Activated CD8-positive, alpha-beta memory T cell treated with anti-CD3 and anti-CD28 coated beads, Interleukin-2, amount 50 U/mL, for 4 hours (primary cell): ENCODE results near the gene MCC.

Source experiments
- DNase-seq: peaks from one replicate; pipeline ENCODE4 v3.0.0-alpha.2; 2020

Gene MCC

GRCh38 chr5:113217619-113218184 is 270.6 kb downstream of the MCC start:
- no peak for DNase-seq

GRCh38 chr5:113216545-113216944 is 271.7 kb downstream of the MCC start:
- no peak for DNase-seq

GRCh38 chr5:113215401-113216060 is 272.7 kb downstream of the MCC start:
- DNase-seq: no peak

- no peak for DNase-seq
Measured at GRCh38 chr5:113214606-113215323, 273.5 kb downstream of the MCC start.

GRCh38 chr5:113213551-113214425 is 274.5 kb downstream of the MCC start:
- DNase-seq: no peak

GRCh38 chr5:113212244-113212920 is 275.9 kb downstream of the MCC start:
- no peak for DNase-seq

GRCh38 chr5:113209498-113209897 is 278.8 kb downstream of the MCC start:
- no peak for DNase-seq

GRCh38 chr5:113205807-113206206 is 282.4 kb downstream of the MCC start:
- DNase-seq: no peak

- DNase-seq: no peak
Measured at GRCh38 chr5:113205323-113205722, 282.9 kb downstream of the MCC start.

- no peak for DNase-seq
Measured at GRCh38 chr5:113204525-113205161, 283.6 kb downstream of the MCC start.

- DNase-seq: no peak
Measured at GRCh38 chr5:113203916-113204315, 284.3 kb downstream of the MCC start.

- DNase-seq: no peak
Measured at GRCh38 chr5:113202746-113203716, 285.2 kb downstream of the MCC start.

- DNase-seq: no peak
Measured at GRCh38 chr5:113202287-113202686, 286.0 kb downstream of the MCC start.

GRCh38 chr5:113201715-113202114 is 286.5 kb downstream of the MCC start:
- DNase-seq: no peak

GRCh38 chr5:113199122-113199905 is 288.9 kb downstream of the MCC start:
- no peak for DNase-seq

GRCh38 chr5:113197456-113198200 is 290.6 kb downstream of the MCC start:
- DNase-seq: no peak

- no peak for DNase-seq
Measured at GRCh38 chr5:113195771-113196170, 292.5 kb downstream of the MCC start.

GRCh38 chr5:113195251-113195650 is 293.0 kb downstream of the MCC start:
- no peak for DNase-seq

- no peak for DNase-seq
Measured at GRCh38 chr5:113194591-113194990, 293.7 kb downstream of the MCC start.
